ENCODE results near the gene ATP1A1. TPM values are rescaled to one million over a fixed set of nuclear protein-coding genes. Genes with fewer than 3 reads are reported as not detected.

The ATP1A1 gene
- total RNA-seq, 1 donor from 2014 or later = 216 TPM

- Histone ChIP-seq H3K27me3 (ENCODE audit: control insufficient read depth, insufficient read depth, low read length) (no peaks in the 10 kb centered on the region), H3K36me3 (ENCODE audit: control insufficient read depth, insufficient read depth, low read length) (peaks cover 2% of the 10 kb centered on the region), H3K4me3 (ENCODE audit: low read depth, low read length) (peak overlapping the region; percentile 13)
- peak; percentile 69 for DNase-seq (ENCODE audit: low read depth)
- no peak for TF ChIP-seq CTCF (IDR thresholded peaks at IDR 0.05; ENCODE audit: insufficient read depth, low read length, poor library complexity, severe bottlenecking)
Measured at GRCh38 chr1:116377541-116378529, 4.8 kb downstream of the ATP1A1 start.

GRCh38 chr1:116379057-116379630, 6.1 kb downstream of the ATP1A1 start:
- Histone ChIP-seq H3K36me3 (ENCODE audit: control insufficient read depth, insufficient read depth, low read length) (peaks cover 2% of the 10 kb centered on the region), H3K27me3 (ENCODE audit: control insufficient read depth, insufficient read depth, low read length) (no peaks in the 10 kb centered on the region), H3K4me3 (ENCODE audit: low read depth, low read length) (no peak overlapping the region)
- TF ChIP-seq CTCF (IDR thresholded peaks at IDR 0.05; ENCODE audit: insufficient read depth, low read length, poor library complexity, severe bottlenecking) = no peak
- DNase-seq (ENCODE audit: low read depth) = no peak

- H3K4me3 ChIP-seq (ENCODE audit: low read depth, low read length) = no peak overlapping the region
- no peaks in the 10 kb centered on the region for H3K27me3 ChIP-seq (ENCODE audit: control insufficient read depth, insufficient read depth, low read length)
- H3K36me3 ChIP-seq (ENCODE audit: control insufficient read depth, insufficient read depth, low read length) = no peaks in the 10 kb centered on the region
- no peak for DNase-seq (ENCODE audit: low read depth)
- no peak for TF ChIP-seq CTCF (IDR thresholded peaks at IDR 0.05; ENCODE audit: insufficient read depth, low read length, poor library complexity, severe bottlenecking)
Measured at GRCh38 chr1:116379674-116380498, 6.8 kb downstream of the ATP1A1 start.

GRCh38 chr1:116380499-116381242, 7.6 kb downstream of the ATP1A1 start:
- TF ChIP-seq CTCF (IDR thresholded peaks at IDR 0.05; ENCODE audit: insufficient read depth, low read length, poor library complexity, severe bottlenecking) = no peak
- no peak overlapping the region for H3K4me3 ChIP-seq (ENCODE audit: low read depth, low read length)
- no peaks in the 10 kb centered on the region for H3K36me3 ChIP-seq (ENCODE audit: control insufficient read depth, insufficient read depth, low read length)
- no peaks in the 10 kb centered on the region for H3K27me3 ChIP-seq (ENCODE audit: control insufficient read depth, insufficient read depth, low read length)
- no peak for DNase-seq (ENCODE audit: low read depth)

GRCh38 chr1:116382321-116382720, 9.3 kb downstream of the ATP1A1 start:
- DNase-seq (ENCODE audit: low read depth) = no peak
- no peak overlapping the region for H3K4me3 ChIP-seq (ENCODE audit: low read depth, low read length)
- no peaks in the 10 kb centered on the region for H3K36me3 ChIP-seq (ENCODE audit: control insufficient read depth, insufficient read depth, low read length)
- H3K27me3 ChIP-seq (ENCODE audit: control insufficient read depth, insufficient read depth, low read length) = no peaks in the 10 kb centered on the region
- TF ChIP-seq CTCF (IDR thresholded peaks at IDR 0.05; ENCODE audit: insufficient read depth, low read length, poor library complexity, severe bottlenecking) = no peak
